PC-3 (cell line): Measurements from ENCODE around the gene SERPINB6.

ENCODE experiments used
- CTCF ChIP-seq: fragments of 300-600 bp; sonication (generic); conservative IDR thresholded peaks from 2 replicates; pipeline ENCODE4 v1.5.1; 2017; ENCODE audit warnings: antibody characterized with exemption, low read depth, mild to moderate bottlenecking, low read length
- EZH2 ChIP-seq: fragments of 300-600 bp; sonication (generic); IDR thresholded peaks from one replicate; pipeline ENCODE4 v1.6.1; 2017; ENCODE audit warnings: antibody characterized with exemption, mild to moderate bottlenecking, low read length; ENCODE audit not compliant: unreplicated experiment

GRCh38 chr6:2945153-2945452 is 26.3 kb downstream of the SERPINB6 start:
- TF ChIP-seq CTCF (no peak), EZH2 (no peak)
